GM06990 (cell line): ENCODE measurements around the gene GABRA5.

Experiments
- DNase-seq: peaks from one replicate; pipeline ENCODE4 v3.0.0-alpha.2; 2011; ENCODE audit not compliant: insufficient read length; ENCODE audit errors: extremely low read depth
- H3K27me3 ChIP-seq: replicated peaks from 2 replicates; pipeline ENCODE4 v1.6.0; 2011; ENCODE audit warnings: low read length; ENCODE audit not compliant: control insufficient read depth, insufficient read depth
- H3K36me3 ChIP-seq: 2 replicates; pipeline ENCODE4 v1.5.1; 2011; ENCODE audit warnings: low read length; ENCODE audit not compliant: control insufficient read depth, insufficient read depth
- H3K4me3 ChIP-seq: replicated peaks from 2 replicates; pipeline ENCODE4 v1.5.1; 2011; ENCODE audit warnings: low read depth, mild to moderate bottlenecking, control low read depth, low read length
- TF ChIP-seq, protein P1 (sequence below): IDR thresholded peaks from 2 replicates; pipeline ENCODE4 v1.5.1; 2011; ENCODE audit warnings: low read length, control low read depth, mild to moderate bottlenecking, inconsistent platforms; ENCODE audit not compliant: insufficient read depth, poor library complexity, severe bottlenecking

GABRA5 gene

DNA sequence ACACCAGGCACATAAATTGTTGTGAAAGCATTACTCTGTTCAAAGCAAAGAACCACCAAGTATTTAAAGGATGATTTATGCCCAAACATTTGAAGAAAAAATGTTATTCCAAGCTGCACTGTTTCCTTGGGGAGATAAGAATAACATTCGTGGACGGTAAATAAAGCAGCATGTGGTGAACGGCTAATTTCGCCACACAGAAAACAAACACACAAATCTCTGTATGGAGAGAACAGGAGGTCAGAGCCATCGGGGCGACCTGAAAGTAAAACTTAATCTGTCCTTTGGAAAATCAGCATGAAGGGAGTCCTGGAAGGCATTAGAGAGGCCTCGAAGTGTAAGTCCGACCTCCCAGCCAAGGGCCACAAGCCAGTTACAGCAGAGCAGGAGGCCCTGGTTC lies 77.0 kb downstream of the GABRA5 start:
- Histone ChIP-seq H3K36me3 (no peaks in the 10 kb centered on the region), H3K4me3 (no peak overlapping the region), H3K27me3 (no peaks in the 10 kb centered on the region)
- TF ChIP-seq, protein P1, sequence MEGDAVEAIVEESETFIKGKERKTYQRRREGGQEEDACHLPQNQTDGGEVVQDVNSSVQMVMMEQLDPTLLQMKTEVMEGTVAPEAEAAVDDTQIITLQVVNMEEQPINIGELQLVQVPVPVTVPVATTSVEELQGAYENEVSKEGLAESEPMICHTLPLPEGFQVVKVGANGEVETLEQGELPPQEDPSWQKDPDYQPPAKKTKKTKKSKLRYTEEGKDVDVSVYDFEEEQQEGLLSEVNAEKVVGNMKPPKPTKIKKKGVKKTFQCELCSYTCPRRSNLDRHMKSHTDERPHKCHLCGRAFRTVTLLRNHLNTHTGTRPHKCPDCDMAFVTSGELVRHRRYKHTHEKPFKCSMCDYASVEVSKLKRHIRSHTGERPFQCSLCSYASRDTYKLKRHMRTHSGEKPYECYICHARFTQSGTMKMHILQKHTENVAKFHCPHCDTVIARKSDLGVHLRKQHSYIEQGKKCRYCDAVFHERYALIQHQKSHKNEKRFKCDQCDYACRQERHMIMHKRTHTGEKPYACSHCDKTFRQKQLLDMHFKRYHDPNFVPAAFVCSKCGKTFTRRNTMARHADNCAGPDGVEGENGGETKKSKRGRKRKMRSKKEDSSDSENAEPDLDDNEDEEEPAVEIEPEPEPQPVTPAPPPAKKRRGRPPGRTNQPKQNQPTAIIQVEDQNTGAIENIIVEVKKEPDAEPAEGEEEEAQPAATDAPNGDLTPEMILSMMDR, result no peak
- no peak for DNase-seq

GRCh38 chr15:26945046-26945445 lies 78.2 kb downstream of the GABRA5 start:
- Histone ChIP-seq H3K36me3 (no peaks in the 10 kb centered on the region), H3K27me3 (no peaks in the 10 kb centered on the region), H3K4me3 (no peak overlapping the region)
- TF ChIP-seq, protein P1, result no peak
- DNase-seq, result no peak

- TF ChIP-seq, protein P1, result no peak
- Histone ChIP-seq H3K27me3 (no peaks in the 10 kb centered on the region), H3K4me3 (no peak overlapping the region), H3K36me3 (no peaks in the 10 kb centered on the region)
- DNase-seq, result no peak
These were observed 83.1 kb downstream of the GABRA5 start for GRCh38 chr15:26950001-26950400.

DNA sequence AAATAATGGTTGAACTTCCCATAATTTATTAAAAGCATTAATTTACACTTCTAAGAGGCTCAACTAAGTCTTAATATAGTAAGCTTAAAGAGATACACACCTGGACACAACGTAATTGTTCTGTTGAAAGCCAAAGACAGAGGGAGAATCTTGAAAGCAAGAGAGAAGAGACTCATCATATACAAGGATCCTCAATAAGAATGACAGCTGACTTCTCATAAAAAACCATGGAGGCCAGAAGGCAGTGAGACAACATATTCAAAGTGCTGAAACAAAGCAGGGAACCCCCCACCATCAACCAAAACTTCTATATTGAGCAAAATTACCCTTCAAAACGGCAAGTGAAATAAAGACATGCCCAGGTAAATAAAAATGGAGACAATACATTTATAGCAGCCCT lies 87.5 kb downstream of the GABRA5 start:
- Histone ChIP-seq H3K27me3 (no peaks in the 10 kb centered on the region), H3K36me3 (no peaks in the 10 kb centered on the region), H3K4me3 (no peak overlapping the region)
- TF ChIP-seq, protein P1, result no peak
- no peak for DNase-seq

- no peaks in the 10 kb centered on the region for H3K36me3 ChIP-seq
- H3K4me3 ChIP-seq, result no peak overlapping the region
- TF ChIP-seq, protein P1, result no peak
- DNase-seq, result no peak
- no peaks in the 10 kb centered on the region for H3K27me3 ChIP-seq
These were observed 100.9 kb downstream of the GABRA5 start for GRCh38 chr15:26967719-26968269.

GRCh38 chr15:26968806-26969205 lies 101.9 kb downstream of the GABRA5 start:
- no peaks in the 10 kb centered on the region for H3K27me3 ChIP-seq
- DNase-seq, result no peak
- TF ChIP-seq, protein P1, result no peak
- no peaks in the 10 kb centered on the region for H3K36me3 ChIP-seq
- no peak overlapping the region for H3K4me3 ChIP-seq
